ENCODE data around the gene BCAS4.

Gene BCAS4

GRCh38 chr20:50838707-50839385, 44.0 kb downstream of the BCAS4 start:
- Histone ChIP-seq H3K4me1 (ENCODE audit: control insufficient read depth in 2 of 2, insufficient read depth in 2 of 2, low read length in 2 of 2) (peaks cover 0 to 3% of the 10 kb centered on the region in 2 donors), H3K4me3 (ENCODE audit: low read length in 2 of 2) (no peak overlapping the region), H3K9me3 (ENCODE audit: control insufficient read depth in 2 of 2, low read length in 2 of 2) (no peaks in the 10 kb centered on the region), H3K36me3 (ENCODE audit: control insufficient read depth in 2 of 2, insufficient read depth in 2 of 2, low read length in 2 of 2) (no peaks in the 10 kb centered on the region), H3K9ac (ENCODE audit: low read depth in 1 of 2, low read length in 2 of 2) (no peak overlapping the region), H3K27me3 (ENCODE audit: control insufficient read depth in 2 of 2, insufficient read depth in 2 of 2, low read length in 2 of 2) (no peaks in the 10 kb centered on the region), H3K27ac (ENCODE audit: low read depth in 2 of 2, low read length in 2 of 2) (no peak overlapping the region)

DNA sequence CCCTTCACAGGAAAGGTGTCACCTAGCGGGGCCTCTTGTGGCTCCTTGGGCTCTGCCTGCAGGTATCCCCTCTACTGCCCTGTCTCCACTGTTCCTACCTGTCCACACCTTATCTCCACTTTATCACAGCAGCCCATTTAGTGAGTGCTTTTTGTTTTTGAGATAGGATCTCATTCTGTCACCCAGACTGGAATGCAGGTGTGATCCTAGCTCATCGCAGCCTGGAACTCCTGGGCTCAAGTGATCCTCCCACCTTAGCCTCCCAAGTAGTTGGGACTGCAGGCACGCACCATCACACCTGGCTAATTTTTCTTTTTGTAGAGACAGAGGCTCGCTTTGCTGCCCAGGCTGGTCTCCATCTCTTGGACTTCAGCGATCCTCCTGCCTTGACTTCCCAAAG, 48.0 kb downstream of the BCAS4 start:
- H3K9me3 ChIP-seq (ENCODE audit: control insufficient read depth in 2 of 2, low read length in 2 of 2) = no peaks in the 10 kb centered on the region
- peaks cover 0 to 3% of the 10 kb centered on the region in 2 donors for H3K4me1 ChIP-seq (ENCODE audit: control insufficient read depth in 2 of 2, insufficient read depth in 2 of 2, low read length in 2 of 2)
- H3K27me3 ChIP-seq (ENCODE audit: control insufficient read depth in 2 of 2, insufficient read depth in 2 of 2, low read length in 2 of 2) = no peaks in the 10 kb centered on the region
- no peaks in the 10 kb centered on the region for H3K36me3 ChIP-seq (ENCODE audit: control insufficient read depth in 2 of 2, insufficient read depth in 2 of 2, low read length in 2 of 2)
- H3K4me3 ChIP-seq (ENCODE audit: low read length in 2 of 2) = no peak overlapping the region
- no peak overlapping the region for H3K9ac ChIP-seq (ENCODE audit: low read depth in 1 of 2, low read length in 2 of 2)
- no peak overlapping the region for H3K27ac ChIP-seq (ENCODE audit: low read depth in 2 of 2, low read length in 2 of 2)

DNA sequence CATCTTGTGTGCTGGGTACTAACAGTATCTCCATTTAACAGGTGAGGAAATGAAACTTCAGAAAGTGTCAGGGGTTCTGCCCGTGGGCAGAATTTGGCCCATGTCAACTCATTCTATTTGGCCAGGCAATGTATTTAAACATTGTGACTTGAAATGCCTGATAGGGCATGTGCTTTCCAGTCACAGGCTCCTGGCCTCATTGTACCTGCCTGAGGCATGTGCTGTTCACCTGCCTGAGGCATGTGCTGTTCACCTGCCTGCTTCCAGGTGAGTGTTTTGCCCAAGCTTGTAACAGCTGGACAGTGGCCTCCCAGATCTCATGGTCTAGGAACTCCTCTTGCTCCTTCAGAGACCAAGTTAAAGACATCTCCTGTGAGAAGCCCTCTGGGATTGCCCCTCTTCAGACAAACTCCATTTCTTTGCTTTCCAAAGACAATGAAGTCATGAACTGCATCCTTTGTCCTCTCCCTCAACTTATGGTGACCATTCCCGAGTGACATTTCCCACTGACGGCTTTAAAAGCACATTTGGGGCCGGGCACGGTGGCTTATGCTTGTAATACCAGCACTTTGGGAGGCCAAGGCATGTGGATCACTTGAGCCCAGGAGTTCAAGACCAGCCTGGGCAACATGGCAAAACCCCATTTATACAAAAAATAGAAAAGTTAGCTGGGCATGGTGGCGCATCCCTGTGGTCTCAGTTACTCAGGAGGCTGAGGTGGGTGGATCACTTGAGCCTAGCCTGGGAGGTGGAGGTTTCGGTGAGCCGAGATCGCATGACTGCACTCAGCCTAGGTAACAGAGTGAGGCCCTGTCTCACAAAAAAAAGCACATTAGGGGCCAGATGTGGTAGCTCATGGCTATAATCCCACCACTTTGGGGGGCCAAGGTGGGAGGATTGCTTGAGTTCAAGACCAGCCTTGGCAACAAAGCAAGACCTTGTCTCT, 48.7 kb downstream of the BCAS4 start:
- H3K27me3 ChIP-seq (ENCODE audit: control insufficient read depth in 2 of 2, insufficient read depth in 2 of 2, low read length in 2 of 2) = no peaks in the 10 kb centered on the region
- H3K9ac ChIP-seq (ENCODE audit: low read depth in 1 of 2, low read length in 2 of 2) = no peak overlapping the region
- H3K27ac ChIP-seq (ENCODE audit: low read depth in 2 of 2, low read length in 2 of 2) = no peak overlapping the region
- no peaks in the 10 kb centered on the region for H3K9me3 ChIP-seq (ENCODE audit: control insufficient read depth in 2 of 2, low read length in 2 of 2)
- no peak overlapping the region for H3K4me3 ChIP-seq (ENCODE audit: low read length in 2 of 2)
- no peaks in the 10 kb centered on the region for H3K36me3 ChIP-seq (ENCODE audit: control insufficient read depth in 2 of 2, insufficient read depth in 2 of 2, low read length in 2 of 2)
- no peaks in the 10 kb centered on the region for H3K4me1 ChIP-seq (ENCODE audit: control insufficient read depth in 2 of 2, insufficient read depth in 2 of 2, low read length in 2 of 2)

DNA sequence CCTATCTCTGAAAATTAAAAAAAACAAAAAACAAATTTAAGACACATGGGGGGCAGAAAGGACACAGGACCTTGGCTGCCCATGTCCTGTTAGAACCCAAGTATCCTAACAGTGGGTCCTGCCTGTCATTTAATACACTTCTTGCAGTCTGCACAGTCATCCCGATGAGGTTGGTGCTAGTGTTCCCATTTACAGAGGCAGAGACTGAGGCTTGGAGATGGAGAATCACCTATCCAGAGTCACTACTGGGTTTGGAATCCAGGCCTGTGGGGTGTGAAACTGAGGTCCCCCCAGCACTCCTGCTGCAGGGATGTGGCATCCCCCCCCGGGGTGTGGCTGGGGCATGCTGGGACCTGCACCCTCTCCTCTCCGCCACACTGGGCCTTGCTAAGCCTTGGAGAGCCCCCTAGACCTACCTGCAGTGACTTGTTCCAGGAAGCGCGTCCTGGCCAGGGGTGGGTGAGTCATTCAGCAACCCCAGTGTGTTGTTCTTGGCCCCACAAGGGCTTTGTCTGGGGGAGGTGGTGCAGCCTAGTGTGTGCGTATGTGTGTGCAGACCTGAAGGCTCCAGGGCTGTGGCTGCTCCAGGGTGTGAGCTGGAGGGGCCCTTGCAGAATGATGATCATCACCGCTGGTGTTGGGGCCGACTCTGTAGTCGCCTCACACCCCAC, 49.7 kb downstream of the BCAS4 start:
- no peaks in the 10 kb centered on the region for H3K36me3 ChIP-seq (ENCODE audit: control insufficient read depth in 2 of 2, insufficient read depth in 2 of 2, low read length in 2 of 2)
- H3K4me3 ChIP-seq (ENCODE audit: low read length in 2 of 2) = no peak overlapping the region
- H3K27ac ChIP-seq (ENCODE audit: low read depth in 2 of 2, low read length in 2 of 2) = no peak overlapping the region
- H3K27me3 ChIP-seq (ENCODE audit: control insufficient read depth in 2 of 2, insufficient read depth in 2 of 2, low read length in 2 of 2) = no peaks in the 10 kb centered on the region
- H3K9ac ChIP-seq (ENCODE audit: low read depth in 1 of 2, low read length in 2 of 2) = no peak overlapping the region
- no peaks in the 10 kb centered on the region for H3K9me3 ChIP-seq (ENCODE audit: control insufficient read depth in 2 of 2, low read length in 2 of 2)
- peaks cover 0 to 4% of the 10 kb centered on the region in 2 donors for H3K4me1 ChIP-seq (ENCODE audit: control insufficient read depth in 2 of 2, insufficient read depth in 2 of 2, low read length in 2 of 2)

DNA sequence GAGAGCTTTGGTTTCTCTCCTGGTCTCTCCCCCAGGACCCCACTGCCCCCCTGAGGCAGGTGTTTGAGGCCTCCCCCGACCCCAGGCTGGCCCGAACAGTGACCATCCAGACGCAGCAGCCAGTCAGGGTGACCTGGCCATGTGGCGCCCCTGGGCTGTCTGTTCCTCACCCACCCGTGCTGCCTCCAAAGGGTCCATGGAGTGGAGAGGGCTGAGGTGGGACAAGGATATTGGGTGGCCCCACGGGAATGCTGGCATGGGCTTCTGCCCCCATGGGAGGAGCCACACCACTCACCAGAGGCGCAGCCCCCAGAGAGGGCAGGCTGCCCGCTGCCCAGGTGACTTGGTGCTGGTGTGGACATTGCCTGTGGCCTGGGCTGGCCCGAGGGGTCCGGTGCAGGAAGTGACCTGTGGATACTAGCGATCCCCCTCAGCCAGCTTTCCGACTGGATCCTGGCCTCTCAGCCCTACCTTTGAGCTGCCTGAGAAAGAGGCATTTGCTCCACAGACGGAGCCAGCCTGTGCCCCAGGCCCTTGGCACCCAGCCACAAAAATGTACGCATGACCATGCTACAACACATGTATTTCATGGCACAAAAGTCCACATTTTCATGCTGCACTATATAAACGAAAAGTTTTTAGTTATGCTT, 50.8 kb downstream of the BCAS4 start:
- H3K9me3 ChIP-seq (ENCODE audit: control insufficient read depth in 2 of 2, low read length in 2 of 2) = no peaks in the 10 kb centered on the region
- H3K9ac ChIP-seq (ENCODE audit: low read depth in 1 of 2, low read length in 2 of 2) = no peak overlapping the region
- H3K4me3 ChIP-seq (ENCODE audit: low read length in 2 of 2) = no peak overlapping the region
- H3K36me3 ChIP-seq (ENCODE audit: control insufficient read depth in 2 of 2, insufficient read depth in 2 of 2, low read length in 2 of 2) = no peaks in the 10 kb centered on the region
- no peak overlapping the region for H3K27ac ChIP-seq (ENCODE audit: low read depth in 2 of 2, low read length in 2 of 2)
- peaks cover 0 to 4% of the 10 kb centered on the region in 2 donors for H3K4me1 ChIP-seq (ENCODE audit: control insufficient read depth in 2 of 2, insufficient read depth in 2 of 2, low read length in 2 of 2)
- H3K27me3 ChIP-seq (ENCODE audit: control insufficient read depth in 2 of 2, insufficient read depth in 2 of 2, low read length in 2 of 2) = no peaks in the 10 kb centered on the region

DNA sequence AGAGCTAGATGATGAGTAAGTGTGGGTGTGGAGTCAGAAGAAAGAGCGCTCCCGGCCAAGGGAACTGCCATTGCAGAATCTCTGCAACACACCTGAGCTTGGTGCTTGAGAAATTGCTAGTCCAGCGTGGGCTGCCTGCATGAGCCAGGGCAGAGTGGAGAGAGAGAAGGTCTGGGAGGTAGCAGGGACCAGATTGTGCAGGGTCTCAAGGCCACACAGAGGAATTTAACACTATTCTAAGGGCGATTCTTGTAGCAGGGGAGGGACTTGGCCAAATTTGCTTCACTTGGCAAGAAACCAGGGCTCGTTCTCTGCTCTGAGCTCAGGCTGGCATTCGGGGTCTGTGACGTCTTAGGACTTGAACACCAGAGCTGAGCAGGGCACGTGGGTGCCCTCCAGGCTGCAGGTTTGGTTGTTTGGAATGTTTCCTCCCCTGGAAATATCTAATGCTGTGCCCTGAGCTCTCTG, 53.5 kb downstream of the BCAS4 start:
- H3K27me3 ChIP-seq (ENCODE audit: control insufficient read depth in 2 of 2, insufficient read depth in 2 of 2, low read length in 2 of 2) = no peaks in the 10 kb centered on the region
- no peak overlapping the region for H3K9ac ChIP-seq (ENCODE audit: low read depth in 1 of 2, low read length in 2 of 2)
- H3K27ac ChIP-seq (ENCODE audit: low read depth in 2 of 2, low read length in 2 of 2) = no peak overlapping the region
- H3K4me1 ChIP-seq (ENCODE audit: control insufficient read depth in 2 of 2, insufficient read depth in 2 of 2, low read length in 2 of 2) = peaks cover 0 to 4% of the 10 kb centered on the region in 2 donors
- H3K9me3 ChIP-seq (ENCODE audit: control insufficient read depth in 2 of 2, low read length in 2 of 2) = no peaks in the 10 kb centered on the region
- no peaks in the 10 kb centered on the region for H3K36me3 ChIP-seq (ENCODE audit: control insufficient read depth in 2 of 2, insufficient read depth in 2 of 2, low read length in 2 of 2)
- no peak overlapping the region for H3K4me3 ChIP-seq (ENCODE audit: low read length in 2 of 2)

DNA sequence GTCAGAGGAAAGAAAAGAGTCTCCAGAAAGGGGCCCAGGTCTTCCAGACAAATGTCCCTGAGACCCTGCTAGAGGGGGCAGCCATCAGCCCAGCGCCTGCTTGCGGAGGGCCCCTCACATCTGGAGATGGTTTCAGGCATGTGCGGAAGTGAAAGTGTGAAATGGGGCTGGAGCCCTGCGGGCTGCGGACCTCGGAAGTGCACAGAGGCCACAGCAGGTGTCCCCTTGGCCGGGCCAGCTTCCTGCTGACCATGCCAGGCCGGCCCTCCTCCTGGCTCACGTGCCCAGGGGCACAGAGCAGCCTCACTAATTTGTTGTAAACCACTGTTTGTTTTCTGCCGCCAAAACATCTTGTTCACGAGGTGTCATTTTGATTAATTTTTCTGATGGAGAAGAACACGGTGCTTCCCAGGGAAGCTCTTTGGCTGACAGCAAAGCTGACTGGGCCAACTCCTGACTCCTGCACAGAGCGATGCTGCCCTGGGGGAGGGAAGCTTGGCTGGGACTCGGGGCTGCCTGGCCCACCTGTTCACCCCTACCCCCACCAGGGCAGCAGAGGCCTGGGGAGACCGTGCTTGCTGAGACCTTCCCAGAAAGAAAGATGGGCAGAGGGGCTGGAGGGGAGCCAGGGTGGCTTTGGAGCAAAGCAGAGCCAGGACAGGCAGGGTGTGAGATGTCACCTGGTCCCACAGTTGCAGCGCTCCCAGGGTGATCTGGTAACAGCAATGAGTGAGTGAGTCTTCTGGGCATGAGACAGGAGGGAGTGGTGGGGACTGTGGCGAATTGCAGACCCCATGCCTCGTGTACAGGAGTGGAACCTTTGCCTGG, 54.2 kb downstream of the BCAS4 start:
- no peaks in the 10 kb centered on the region for H3K36me3 ChIP-seq (ENCODE audit: control insufficient read depth in 2 of 2, insufficient read depth in 2 of 2, low read length in 2 of 2)
- peaks cover 0 to 4% of the 10 kb centered on the region in 2 donors for H3K4me1 ChIP-seq (ENCODE audit: control insufficient read depth in 2 of 2, insufficient read depth in 2 of 2, low read length in 2 of 2)
- no peak overlapping the region for H3K4me3 ChIP-seq (ENCODE audit: low read length in 2 of 2)
- H3K9me3 ChIP-seq (ENCODE audit: control insufficient read depth in 2 of 2, low read length in 2 of 2) = no peaks in the 10 kb centered on the region
- no peak overlapping the region for H3K27ac ChIP-seq (ENCODE audit: low read depth in 2 of 2, low read length in 2 of 2)
- no peak overlapping the region for H3K9ac ChIP-seq (ENCODE audit: low read depth in 1 of 2, low read length in 2 of 2)
- no peaks in the 10 kb centered on the region for H3K27me3 ChIP-seq (ENCODE audit: control insufficient read depth in 2 of 2, insufficient read depth in 2 of 2, low read length in 2 of 2)

- H3K27ac ChIP-seq (ENCODE audit: low read depth in 2 of 2, low read length in 2 of 2) = no peak overlapping the region
- no peak overlapping the region for H3K9ac ChIP-seq (ENCODE audit: low read depth in 1 of 2, low read length in 2 of 2)
- no peak overlapping the region for H3K4me3 ChIP-seq (ENCODE audit: low read length in 2 of 2)
- H3K27me3 ChIP-seq (ENCODE audit: control insufficient read depth in 2 of 2, insufficient read depth in 2 of 2, low read length in 2 of 2) = no peaks in the 10 kb centered on the region
- no peaks in the 10 kb centered on the region for H3K9me3 ChIP-seq (ENCODE audit: control insufficient read depth in 2 of 2, low read length in 2 of 2)
- H3K4me1 ChIP-seq (ENCODE audit: control insufficient read depth in 2 of 2, insufficient read depth in 2 of 2, low read length in 2 of 2) = peaks cover 0 to 4% of the 10 kb centered on the region in 2 donors
- H3K36me3 ChIP-seq (ENCODE audit: control insufficient read depth in 2 of 2, insufficient read depth in 2 of 2, low read length in 2 of 2) = no peaks in the 10 kb centered on the region
Measured at GRCh38 chr20:50850721-50851286, 55.9 kb downstream of the BCAS4 start.

- Histone ChIP-seq H3K4me3 (ENCODE audit: low read length in 2 of 2) (no peak overlapping the region), H3K9ac (ENCODE audit: low read depth in 1 of 2, low read length in 2 of 2) (no peak overlapping the region), H3K4me1 (ENCODE audit: control insufficient read depth in 2 of 2, insufficient read depth in 2 of 2, low read length in 2 of 2) (peaks cover 0 to 4% of the 10 kb centered on the region in 2 donors), H3K27ac (ENCODE audit: low read depth in 2 of 2, low read length in 2 of 2) (no peak overlapping the region), H3K9me3 (ENCODE audit: control insufficient read depth in 2 of 2, low read length in 2 of 2) (no peaks in the 10 kb centered on the region), H3K36me3 (ENCODE audit: control insufficient read depth in 2 of 2, insufficient read depth in 2 of 2, low read length in 2 of 2) (no peaks in the 10 kb centered on the region), H3K27me3 (ENCODE audit: control insufficient read depth in 2 of 2, insufficient read depth in 2 of 2, low read length in 2 of 2) (no peaks in the 10 kb centered on the region)
Measured at GRCh38 chr20:50852085-50852484, 57.2 kb downstream of the BCAS4 start.
